PC-3 (cell line): ENCODE measurements around the gene FSTL5.

ENCODE experiments used
- EZH2 ChIP-seq: fragments of 300-600 bp; sonication (generic); IDR thresholded peaks from one replicate; pipeline ENCODE4 v1.6.1; 2017; ENCODE audit warnings: antibody characterized with exemption, mild to moderate bottlenecking, low read length; ENCODE audit not compliant: unreplicated experiment
- EZH2phosphoT487 ChIP-seq: fragments of 300-600 bp; sonication (generic); IDR thresholded peaks from 2 replicates; pipeline ENCODE4 v1.6.1; 2018; ENCODE audit warnings: mild to moderate bottlenecking, antibody characterized with exemption, low read length, borderline replicate concordance
- TF ChIP-seq, protein P1 (sequence below): fragments of 300-600 bp; sonication (generic); conservative IDR thresholded peaks from 2 replicates; pipeline ENCODE4 v1.5.1; 2017; ENCODE audit warnings: antibody characterized with exemption, low read depth, mild to moderate bottlenecking, low read length

DNA sequence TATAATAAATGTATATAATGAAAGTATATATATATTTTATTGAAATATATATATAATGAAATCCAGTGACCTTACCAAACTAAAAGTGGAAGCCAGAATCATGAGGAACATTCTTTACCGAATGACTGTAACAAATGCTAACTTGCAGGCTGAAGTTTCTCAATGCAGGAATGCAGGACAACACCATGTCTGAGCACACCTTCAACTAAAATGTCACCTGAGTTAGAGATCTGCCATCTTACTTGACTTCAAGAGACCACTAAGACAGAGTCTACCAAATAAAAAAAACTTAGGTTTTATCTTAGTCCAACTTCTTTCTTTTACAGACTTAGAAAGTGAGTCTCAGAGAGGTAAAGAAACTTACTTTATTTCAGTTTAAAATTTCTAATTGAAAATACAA is 176.2 kb downstream of the FSTL5 start:
- TF ChIP-seq, protein P1, sequence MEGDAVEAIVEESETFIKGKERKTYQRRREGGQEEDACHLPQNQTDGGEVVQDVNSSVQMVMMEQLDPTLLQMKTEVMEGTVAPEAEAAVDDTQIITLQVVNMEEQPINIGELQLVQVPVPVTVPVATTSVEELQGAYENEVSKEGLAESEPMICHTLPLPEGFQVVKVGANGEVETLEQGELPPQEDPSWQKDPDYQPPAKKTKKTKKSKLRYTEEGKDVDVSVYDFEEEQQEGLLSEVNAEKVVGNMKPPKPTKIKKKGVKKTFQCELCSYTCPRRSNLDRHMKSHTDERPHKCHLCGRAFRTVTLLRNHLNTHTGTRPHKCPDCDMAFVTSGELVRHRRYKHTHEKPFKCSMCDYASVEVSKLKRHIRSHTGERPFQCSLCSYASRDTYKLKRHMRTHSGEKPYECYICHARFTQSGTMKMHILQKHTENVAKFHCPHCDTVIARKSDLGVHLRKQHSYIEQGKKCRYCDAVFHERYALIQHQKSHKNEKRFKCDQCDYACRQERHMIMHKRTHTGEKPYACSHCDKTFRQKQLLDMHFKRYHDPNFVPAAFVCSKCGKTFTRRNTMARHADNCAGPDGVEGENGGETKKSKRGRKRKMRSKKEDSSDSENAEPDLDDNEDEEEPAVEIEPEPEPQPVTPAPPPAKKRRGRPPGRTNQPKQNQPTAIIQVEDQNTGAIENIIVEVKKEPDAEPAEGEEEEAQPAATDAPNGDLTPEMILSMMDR: no peak
- TF ChIP-seq EZH2 (no peak), EZH2phosphoT487 (no peak)
